Thyroid gland (tissue), 4 donors: ENCODE measurements around the gene TOR1B. TPM values are rescaled to one million over a fixed set of nuclear protein-coding genes. Genes with fewer than 3 reads are reported as not detected.
A peak's percentile ranks its signal among the peaks of the same experiment; 100 is the strongest.

Source experiments
- DNase-seq, 2 donors: peaks; one replicate each; pipeline ENCODE4 v3.0.0-alpha.2; 2019
- H3K27ac ChIP-seq, 3 donors: fragments of 200-600 bp; sonication (generic); 1 replicate in 2 of 3; 2 replicates in 1 of 3; pipeline ENCODE4 v1.5.1; 2016 to 2019; ENCODE audit warnings: mild to moderate bottlenecking in 1 of 3, moderate library complexity in 1 of 3
- H3K27me3 ChIP-seq: fragments of 200-600 bp; sonication (generic); one replicate; pipeline ENCODE4 v1.5.1; 2019
- H3K36me3 ChIP-seq, 2 donors: fragments of 200-600 bp; sonication (generic); one replicate each; pipeline ENCODE4 v1.5.1; 2016 to 2019
- H3K4me1 ChIP-seq, 2 donors: fragments of 200-600 bp; sonication (generic); one replicate each; pipeline ENCODE4 v1.5.1; 2017 to 2019
- H3K4me3 ChIP-seq, 3 donors: fragments of 200-600 bp; sonication (generic); replicated peaks in 1 of 3; 1 replicate in 2 of 3; 2 replicates in 1 of 3; pipeline ENCODE4 v1.5.1; 2016; ENCODE audit warnings: mild to moderate bottlenecking in 1 of 3
- H3K9me3 ChIP-seq: fragments of 200-600 bp; sonication (generic); one replicate; pipeline ENCODE4 v1.5.1; 2017
- POLR2A ChIP-seq, 2 donors: fragments of 450-650 bp; IDR thresholded peaks; one replicate each; pipeline ENCODE4 v1.6.1; 2017; ENCODE audit warnings: antibody characterized with exemption in 2 of 2, mild to moderate bottlenecking in 2 of 2, moderate library complexity in 1 of 2
- WGBS, 2 donors: methylation state at CpG; one replicate each; pipeline ENCODE4 v1.1.5; 2017; 5-methylcytosine and 5-hydroxymethylcytosine counted together
- intact Hi-C: fragments of 100-400 bp; cut with DNase I; formaldehyde crosslinking; loops from one replicate; pipeline ENCODE4 v1.15.1; 2023
- total RNA-seq, 4 donors: library from RNA; depleted of rRNA; stranded (reverse); fragments of >200 nt; gene quantifications; one replicate each; pipeline ENCODE4 v1.2.3, GENCODE V29; 2016
- TF ChIP-seq, protein P1 (sequence below), 6 experiments: fragments of 200-600 bp in 3 of 6; fragments of 450-650 bp in 3 of 6; sonication (generic) in 3 of 6; IDR thresholded peaks; one replicate each; pipeline ENCODE4 v1.5.1; 2016 to 2019; ENCODE audit warnings: antibody characterized with exemption in 6 of 6, mild to moderate bottlenecking in 2 of 6, inconsistent platforms in 1 of 6, moderate library complexity in 1 of 6

TOR1B gene
- total RNA-seq, 4 donors from 2014 or later, result 25.2 to 36.3 (median 29.7) TPM

DNA sequence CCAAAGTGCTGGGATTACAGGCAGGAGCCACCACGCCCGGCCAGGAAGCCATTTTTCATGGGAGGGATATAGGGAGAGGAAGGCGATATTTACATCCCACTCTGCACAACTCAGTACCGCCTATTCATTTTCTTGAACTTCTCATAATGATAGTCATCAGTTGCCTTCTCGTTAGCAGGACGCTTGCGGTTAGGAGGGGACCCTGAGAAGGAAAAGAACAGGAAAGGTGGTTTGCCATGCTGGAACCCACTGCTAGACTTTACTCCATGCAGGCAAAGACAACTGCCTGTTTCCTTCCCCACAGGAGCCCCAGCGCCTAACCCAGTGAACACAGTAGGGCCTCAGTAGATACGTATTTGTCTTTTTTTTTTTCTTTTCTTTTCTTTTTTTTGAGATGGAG lies 25.1 kb downstream of the TOR1B start:
- intact Hi-C loops, result no loop called here
- H3K27me3 ChIP-seq, result no peaks in the 10 kb centered on the region
- H3K4me3 ChIP-seq, result no peak overlapping the region
- H3K27ac ChIP-seq, result no peak overlapping the region
- peaks cover 1 to 2% of the 10 kb centered on the region in 2 donors for H3K4me1 ChIP-seq
- H3K36me3 ChIP-seq, result peaks cover 36 to 40% of the 10 kb centered on the region in 2 donors
- DNase-seq, result no peak
- no peaks in the 10 kb centered on the region for H3K9me3 ChIP-seq
- 91 to 92% methylated on average over 9 of the region's 9 CpGs for WGBS, 2 donors
- TF ChIP-seq, protein P1, sequence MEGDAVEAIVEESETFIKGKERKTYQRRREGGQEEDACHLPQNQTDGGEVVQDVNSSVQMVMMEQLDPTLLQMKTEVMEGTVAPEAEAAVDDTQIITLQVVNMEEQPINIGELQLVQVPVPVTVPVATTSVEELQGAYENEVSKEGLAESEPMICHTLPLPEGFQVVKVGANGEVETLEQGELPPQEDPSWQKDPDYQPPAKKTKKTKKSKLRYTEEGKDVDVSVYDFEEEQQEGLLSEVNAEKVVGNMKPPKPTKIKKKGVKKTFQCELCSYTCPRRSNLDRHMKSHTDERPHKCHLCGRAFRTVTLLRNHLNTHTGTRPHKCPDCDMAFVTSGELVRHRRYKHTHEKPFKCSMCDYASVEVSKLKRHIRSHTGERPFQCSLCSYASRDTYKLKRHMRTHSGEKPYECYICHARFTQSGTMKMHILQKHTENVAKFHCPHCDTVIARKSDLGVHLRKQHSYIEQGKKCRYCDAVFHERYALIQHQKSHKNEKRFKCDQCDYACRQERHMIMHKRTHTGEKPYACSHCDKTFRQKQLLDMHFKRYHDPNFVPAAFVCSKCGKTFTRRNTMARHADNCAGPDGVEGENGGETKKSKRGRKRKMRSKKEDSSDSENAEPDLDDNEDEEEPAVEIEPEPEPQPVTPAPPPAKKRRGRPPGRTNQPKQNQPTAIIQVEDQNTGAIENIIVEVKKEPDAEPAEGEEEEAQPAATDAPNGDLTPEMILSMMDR (IDR thresholded peaks at IDR 0.05), result no peak
- no peak for TF ChIP-seq POLR2A (IDR thresholded peaks at IDR 0.05)

DNA sequence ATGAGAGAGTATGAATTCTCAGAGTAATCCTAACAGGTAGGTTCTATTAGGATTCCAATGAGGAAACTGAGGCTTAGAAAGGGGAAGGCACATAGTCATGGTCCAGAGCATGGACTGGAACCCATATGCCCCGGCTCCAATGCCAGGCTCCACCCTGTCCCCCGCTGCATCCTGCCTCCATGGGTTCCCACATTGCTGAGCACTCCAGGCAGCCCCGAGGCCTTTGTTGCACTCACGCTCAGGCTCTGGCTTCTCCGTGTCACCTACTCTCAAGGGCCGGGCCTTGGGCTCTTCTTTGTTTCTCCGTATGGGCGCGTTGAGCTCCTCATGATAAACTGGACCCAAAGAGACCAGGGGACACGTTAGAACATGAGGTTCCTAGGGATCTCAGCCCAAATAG lies 26.0 kb downstream of the TOR1B start:
- no peaks in the 10 kb centered on the region for H3K9me3 ChIP-seq
- no peaks in the 10 kb centered on the region for H3K27me3 ChIP-seq
- peaks cover 36 to 40% of the 10 kb centered on the region in 2 donors for H3K36me3 ChIP-seq
- intact Hi-C loops, result no loop called here
- peaks cover 0 to 4% of the 10 kb centered on the region in 2 donors for H3K4me1 ChIP-seq
- no peak overlapping the region for H3K27ac ChIP-seq
- no peak for TF ChIP-seq POLR2A (IDR thresholded peaks at IDR 0.05)
- TF ChIP-seq, protein P1 (IDR thresholded peaks at IDR 0.05), result no peak
- no peak for DNase-seq
- no peak overlapping the region for H3K4me3 ChIP-seq
- 96 to 97% methylated on average over 10 of the region's 10 CpGs for WGBS, 2 donors

DNA sequence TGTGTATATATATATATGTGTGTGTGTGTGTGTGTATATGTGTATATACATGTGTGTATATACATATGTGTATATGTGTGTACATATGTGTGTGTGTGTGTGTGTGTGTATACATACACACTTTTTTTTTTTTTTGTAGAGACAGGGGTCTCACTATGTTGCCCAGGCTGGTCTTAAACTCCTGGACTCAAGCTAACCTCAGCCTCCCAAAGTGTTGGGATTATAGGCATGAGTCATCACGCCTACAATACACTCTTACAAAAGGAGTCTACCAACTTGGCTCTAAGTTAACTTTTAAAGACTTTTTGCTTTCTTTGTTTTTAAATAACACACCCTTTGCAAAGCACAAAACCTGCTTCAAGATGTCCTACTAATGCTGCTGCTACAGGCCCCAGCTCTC lies 30.0 kb downstream of the TOR1B start:
- intact Hi-C loops, result no loop called here
- WGBS, 2 donors, result 97 to 100% methylated on average over 1 of the region's 1 CpG
- no peak for TF ChIP-seq POLR2A (IDR thresholded peaks at IDR 0.05)
- TF ChIP-seq, protein P1 (IDR thresholded peaks at IDR 0.05), result no peak
- no peak overlapping the region for H3K27ac ChIP-seq
- no peak for DNase-seq
- H3K9me3 ChIP-seq, result no peaks in the 10 kb centered on the region
- no peaks in the 10 kb centered on the region for H3K27me3 ChIP-seq
- peaks cover 19 to 25% of the 10 kb centered on the region in 2 donors for H3K4me1 ChIP-seq
- peaks cover 36 to 40% of the 10 kb centered on the region in 2 donors for H3K36me3 ChIP-seq
- no peak overlapping the region for H3K4me3 ChIP-seq

DNA sequence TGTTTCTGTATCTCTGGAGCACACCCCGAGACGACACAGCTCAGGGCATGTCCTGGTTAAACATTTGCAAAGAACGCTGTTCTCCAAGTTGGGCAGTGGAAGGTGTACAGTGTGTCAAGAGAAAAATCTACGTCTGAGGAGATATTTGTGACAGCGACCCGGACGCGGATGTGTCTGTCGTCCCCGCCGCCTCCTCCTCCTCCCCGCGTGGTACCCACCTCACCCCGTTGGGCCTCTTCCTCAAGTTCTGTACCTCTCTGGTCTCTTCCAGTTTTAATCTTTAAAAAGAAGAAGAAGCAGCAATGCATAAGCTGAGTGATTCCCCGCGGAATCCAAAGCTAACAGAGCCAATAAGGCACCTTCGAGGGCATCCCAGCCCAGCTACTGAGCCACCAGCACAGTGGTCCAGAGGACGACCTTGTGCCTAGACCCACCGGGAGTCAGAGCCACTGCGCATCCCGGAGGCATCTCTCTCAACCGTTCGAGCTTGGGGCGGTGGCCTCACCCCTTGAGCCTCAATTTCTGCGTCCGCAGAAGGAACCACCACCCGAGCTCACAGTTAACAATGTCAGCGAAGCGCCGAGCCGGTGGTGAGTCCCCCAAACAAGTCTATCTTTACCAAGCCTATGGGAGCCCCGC lies 31.6 kb downstream of the TOR1B start:
- peak overlapping the region; percentile 83 to 93 (median 89) for H3K4me3 ChIP-seq
- WGBS, 2 donors, result 3 to 5% methylated on average over 14 to 24 of the region's 32 CpGs
- intact Hi-C loops, result no loop called here
- H3K36me3 ChIP-seq, result peaks cover 25 to 28% of the 10 kb centered on the region in 2 donors
- DNase-seq, result no peak
- no peaks in the 10 kb centered on the region for H3K9me3 ChIP-seq
- H3K27me3 ChIP-seq, result no peaks in the 10 kb centered on the region
- no peak for TF ChIP-seq POLR2A (IDR thresholded peaks at IDR 0.05)
- TF ChIP-seq, protein P1 (IDR thresholded peaks at IDR 0.05), result no peak
- H3K27ac ChIP-seq, result peak overlapping the region; percentile 16 to 86 (median 48)
- peaks cover 19 to 41% of the 10 kb centered on the region in 2 donors for H3K4me1 ChIP-seq

DNA sequence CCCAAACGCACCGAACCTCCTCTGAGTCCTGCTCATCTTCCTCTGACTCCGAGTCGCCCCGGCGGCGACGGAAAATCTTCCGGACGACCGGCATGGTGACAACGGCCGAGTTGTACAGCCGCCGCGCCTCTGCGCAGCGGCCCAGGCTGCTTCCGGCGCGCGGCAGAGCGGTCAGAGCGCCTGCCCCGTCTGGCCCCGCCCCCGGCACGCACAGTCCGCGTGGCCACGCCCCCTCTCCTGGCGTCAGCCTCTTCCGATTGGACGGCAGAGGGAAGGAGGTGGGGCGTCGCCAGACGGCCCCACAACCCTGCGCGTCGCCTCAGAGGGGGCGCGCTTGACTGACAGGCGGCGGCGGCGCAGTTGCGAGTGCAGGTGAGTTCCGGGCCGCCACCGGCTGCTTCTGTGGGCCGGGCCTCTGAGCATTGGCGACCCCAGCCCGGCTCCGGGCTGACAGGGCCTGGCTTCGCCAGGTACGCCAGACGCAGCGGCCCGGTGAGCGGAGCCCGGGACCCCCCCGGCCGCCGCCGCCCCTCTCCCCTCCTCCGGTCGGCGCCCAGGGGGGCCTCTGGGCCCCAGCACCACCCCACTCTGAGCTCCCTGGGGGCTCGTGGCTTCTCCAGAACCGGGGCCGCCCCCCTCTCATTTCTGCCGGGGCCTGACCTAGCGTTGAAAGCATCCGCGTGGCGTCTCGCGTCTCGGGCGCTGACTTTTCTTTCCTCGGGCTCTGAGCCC lies 32.3 kb downstream of the TOR1B start, which contains the start of the genes C9orf78 and USP20:
Gene C9orf78, minus strand, starts transcription at position 148 of the 732 bp plus-strand sequence. Its CDS starts 54 bp downstream, at position 94.
Gene USP20, plus strand, starts transcription at position 331 of the 732 bp plus-strand sequence. CDS start 17,098 bp downstream, outside the sequence.
- peak; percentile 97 for DNase-seq
- Histone ChIP-seq H3K4me1 (peaks cover 19 to 45% of the 10 kb centered on the region in 2 donors), H3K9me3 (no peaks in the 10 kb centered on the region), H3K27ac (peak within 1 kb of the TSS; percentile 77 to 86 (median 81)), H3K27me3 (no peaks in the 10 kb centered on the region), H3K4me3 (peak within 1 kb of the TSS; percentile 83 to 97 (median 93)), H3K36me3 (peaks cover 18 to 21% of the 10 kb centered on the region in 2 donors)
- 0% methylated on average over 9 to 13 of the region's 81 CpGs for WGBS, 2 donors
- intact Hi-C loops, result no loop called here
- TF ChIP-seq POLR2A (IDR thresholded peaks at IDR 0.05), result peak; percentile 44 to 97
- TF ChIP-seq, protein P1 (IDR thresholded peaks at IDR 0.05), result no peak
